Omental fat pad (tissue), 4 donors: ENCODE measurements around the gene C19orf73. TPM values are rescaled to one million over a fixed set of nuclear protein-coding genes. Genes with fewer than 3 reads are reported as not detected.
A peak's percentile ranks its signal among the peaks of the same experiment; 100 is the strongest.

Experiments
- ATAC-seq: fragments of 150-250 bp; one replicate; pipeline ENCODE4 v1.9.1; 2016; ENCODE audit warnings: mild to moderate bottlenecking, moderate library complexity; ENCODE audit not compliant: low FRiP score
- DNase-seq: peaks from one replicate; pipeline ENCODE4 v3.0.0-alpha.2; 2019; ENCODE audit warnings: low spot score
- total RNA-seq, 4 donors: library from RNA; depleted of rRNA; stranded (reverse); fragments of >200 nt; gene quantifications; one replicate each; pipeline ENCODE4 v1.1.0, GENCODE V29; 2016
- TF ChIP-seq, protein P1 (sequence below), 3 donors: fragments of 450-650 bp; IDR thresholded peaks; one replicate each; pipeline ENCODE4 v1.5.1; 2016 to 2017; ENCODE audit warnings: antibody characterized with exemption in 3 of 3, mild to moderate bottlenecking in 3 of 3, moderate library complexity in 2 of 3

Gene C19orf73
- total RNA-seq, 4 donors from 2014 or later, result 1.6 to 3.5 (median 2.9) TPM

DNA sequence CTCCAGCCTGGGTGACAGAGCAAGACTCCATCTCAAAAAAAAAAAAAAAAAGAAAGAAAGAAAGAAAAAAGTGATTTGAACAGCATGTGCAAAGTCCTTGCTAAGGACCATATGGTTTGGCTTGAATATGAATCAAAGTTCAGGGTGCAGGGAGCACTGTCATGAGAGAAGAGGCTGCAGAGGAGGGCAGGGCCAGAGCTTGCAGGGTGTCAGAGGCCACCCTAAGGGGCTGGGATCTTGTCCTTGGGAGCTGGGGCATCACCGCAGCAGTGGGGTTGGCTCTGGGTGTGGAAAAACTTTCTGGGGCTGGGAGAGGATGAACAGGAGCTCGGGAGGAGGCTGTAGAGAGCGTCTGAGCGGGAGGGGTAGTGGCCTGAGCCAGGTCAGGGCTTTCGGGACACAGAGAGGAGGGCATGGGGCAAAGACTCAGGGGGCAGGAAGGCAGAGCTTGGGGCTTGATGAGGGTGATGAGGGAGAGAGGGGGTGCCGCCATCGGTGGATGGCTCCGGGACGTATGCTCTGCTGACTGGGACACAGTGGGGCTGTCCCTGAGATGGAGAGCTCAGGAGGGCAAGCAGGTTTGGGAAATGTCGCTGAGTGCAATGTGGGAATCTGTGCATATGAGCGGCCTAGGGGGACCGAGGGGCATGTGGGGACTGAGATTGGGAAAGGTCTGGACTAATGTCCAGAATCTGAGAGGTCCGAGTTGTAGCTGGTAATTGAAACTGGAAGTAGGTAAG, 41.7 kb upstream of the C19orf73 start:
- ATAC-seq, result no peak
- DNase-seq, result no peak
- TF ChIP-seq, protein P1, sequence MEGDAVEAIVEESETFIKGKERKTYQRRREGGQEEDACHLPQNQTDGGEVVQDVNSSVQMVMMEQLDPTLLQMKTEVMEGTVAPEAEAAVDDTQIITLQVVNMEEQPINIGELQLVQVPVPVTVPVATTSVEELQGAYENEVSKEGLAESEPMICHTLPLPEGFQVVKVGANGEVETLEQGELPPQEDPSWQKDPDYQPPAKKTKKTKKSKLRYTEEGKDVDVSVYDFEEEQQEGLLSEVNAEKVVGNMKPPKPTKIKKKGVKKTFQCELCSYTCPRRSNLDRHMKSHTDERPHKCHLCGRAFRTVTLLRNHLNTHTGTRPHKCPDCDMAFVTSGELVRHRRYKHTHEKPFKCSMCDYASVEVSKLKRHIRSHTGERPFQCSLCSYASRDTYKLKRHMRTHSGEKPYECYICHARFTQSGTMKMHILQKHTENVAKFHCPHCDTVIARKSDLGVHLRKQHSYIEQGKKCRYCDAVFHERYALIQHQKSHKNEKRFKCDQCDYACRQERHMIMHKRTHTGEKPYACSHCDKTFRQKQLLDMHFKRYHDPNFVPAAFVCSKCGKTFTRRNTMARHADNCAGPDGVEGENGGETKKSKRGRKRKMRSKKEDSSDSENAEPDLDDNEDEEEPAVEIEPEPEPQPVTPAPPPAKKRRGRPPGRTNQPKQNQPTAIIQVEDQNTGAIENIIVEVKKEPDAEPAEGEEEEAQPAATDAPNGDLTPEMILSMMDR (IDR thresholded peaks at IDR 0.05), result no peak

DNA sequence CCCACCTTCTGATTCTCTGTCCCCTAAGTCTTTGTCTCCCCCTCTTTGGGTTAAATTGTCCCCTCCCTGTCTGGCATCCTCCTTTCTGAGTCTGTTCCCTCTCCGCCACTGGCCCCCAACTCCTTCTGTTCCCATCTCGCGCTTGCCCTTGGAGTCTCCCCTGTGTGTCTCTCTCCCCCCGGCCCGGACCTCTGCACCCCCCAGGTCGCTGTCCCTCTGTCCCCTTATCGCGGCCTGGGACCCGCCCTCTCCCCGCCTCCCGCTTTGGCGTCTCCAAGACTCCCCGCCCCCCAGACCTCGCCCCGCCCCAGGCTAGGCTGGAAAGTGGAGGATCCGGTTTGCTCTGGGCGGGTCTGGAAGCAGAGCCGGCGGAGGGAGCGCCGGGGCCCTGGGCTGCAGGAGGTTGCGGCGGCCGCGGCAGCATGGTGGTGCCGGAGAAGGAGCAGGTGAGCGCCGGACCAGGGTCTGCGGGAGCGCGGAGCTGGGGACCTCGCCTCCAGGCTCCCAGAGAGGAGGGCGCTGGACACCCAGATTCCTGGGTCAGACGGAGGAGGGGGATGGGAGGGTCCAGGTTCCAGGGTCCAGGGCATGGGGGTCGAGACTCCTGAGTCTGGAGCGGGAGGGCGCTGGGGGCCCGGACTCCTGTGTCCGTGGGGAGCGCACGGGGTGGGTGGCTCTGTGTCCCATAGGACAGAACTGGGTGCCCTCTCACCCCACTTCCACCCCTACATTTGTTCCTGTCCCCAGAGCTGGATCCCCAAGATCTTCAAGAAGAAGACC, 38.7 kb upstream of the C19orf73 start, which contains the start of gene TRPM4:
Gene TRPM4, plus strand, starts transcription at position 348 of the 780 bp plus-strand sequence. Its CDS starts 75 bp downstream, at position 423.
- DNase-seq (peak; percentile 72), ATAC-seq (peak; percentile 91)
- TF ChIP-seq, protein P1 (IDR thresholded peaks at IDR 0.05), result no peak

DNA sequence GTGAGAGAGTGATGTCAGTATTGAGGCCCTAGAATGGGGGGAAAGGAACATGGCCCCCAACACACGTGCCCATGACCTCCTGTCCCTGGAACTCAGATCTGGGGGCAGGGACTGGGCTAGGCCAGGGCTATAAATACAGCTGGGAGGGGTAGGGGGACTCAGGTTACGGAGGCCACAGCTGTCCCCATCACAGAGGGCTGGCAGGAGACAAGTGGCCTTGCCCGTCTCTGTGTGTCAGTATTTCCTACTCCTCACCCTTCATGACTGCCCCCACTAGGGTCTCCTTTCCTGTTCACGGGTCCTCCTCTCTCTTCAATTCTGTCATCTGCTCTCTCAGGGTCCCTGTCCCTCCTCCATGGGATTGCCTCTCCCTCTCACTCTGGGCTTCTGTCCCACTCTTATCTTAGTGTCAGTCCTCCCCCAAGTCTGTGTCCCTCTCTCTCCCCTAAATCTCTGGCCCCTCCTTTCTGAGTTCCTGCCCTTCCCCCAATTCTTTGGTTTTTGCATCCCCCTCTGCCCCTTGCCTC, 36.9 kb upstream of the C19orf73 start:
- TF ChIP-seq, protein P1 (IDR thresholded peaks at IDR 0.05), result no peak
- no peak for ATAC-seq
- no peak for DNase-seq

DNA sequence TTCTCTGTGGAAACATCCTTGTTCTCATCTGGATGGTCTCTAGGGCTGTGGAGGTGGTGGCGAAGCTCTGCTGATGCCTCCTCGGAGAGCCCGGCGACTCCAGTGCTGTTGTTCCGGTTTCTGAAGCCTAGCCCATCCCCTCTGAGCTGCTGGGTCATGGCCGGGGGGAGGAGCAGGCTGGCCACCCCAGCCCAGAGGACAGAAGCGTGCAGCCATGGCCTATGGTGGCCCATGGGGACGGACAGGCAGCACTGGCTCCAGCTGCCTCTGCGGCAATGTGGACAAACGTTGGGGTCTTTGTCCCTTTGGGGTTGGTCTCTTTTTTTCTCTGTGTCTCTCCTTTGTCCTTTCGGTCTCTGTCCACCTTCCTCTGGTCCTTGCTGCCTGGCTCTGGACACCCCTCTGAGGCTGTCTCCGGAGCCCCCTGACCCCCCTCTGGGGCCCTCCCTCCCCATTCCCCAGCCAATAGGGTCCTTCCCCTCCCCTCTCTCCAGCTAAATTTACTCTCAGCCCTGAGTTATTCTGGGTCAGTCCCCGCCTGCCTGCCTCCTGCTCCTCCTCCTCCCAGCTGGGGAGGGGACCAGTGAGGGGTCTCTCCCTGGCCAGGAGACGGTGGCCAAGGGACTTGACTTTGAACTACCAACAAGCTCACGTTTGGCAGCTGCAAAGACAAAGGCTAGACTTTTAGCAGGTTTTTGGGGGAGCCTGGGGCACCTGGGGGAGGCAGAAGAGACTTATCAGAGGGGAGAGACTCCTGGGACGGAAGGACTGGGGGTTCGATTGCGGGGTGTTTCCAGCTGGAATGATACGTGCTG, 36.3 kb upstream of the C19orf73 start, which contains the start of gene HRC:
Gene HRC, minus strand, starts transcription at position 392 of the 815 bp plus-strand sequence. Its CDS starts 159 bp downstream, at position 233.
- DNase-seq (no peak), ATAC-seq (no peak)
- TF ChIP-seq, protein P1 (IDR thresholded peaks at IDR 0.05), result no peak

DNA sequence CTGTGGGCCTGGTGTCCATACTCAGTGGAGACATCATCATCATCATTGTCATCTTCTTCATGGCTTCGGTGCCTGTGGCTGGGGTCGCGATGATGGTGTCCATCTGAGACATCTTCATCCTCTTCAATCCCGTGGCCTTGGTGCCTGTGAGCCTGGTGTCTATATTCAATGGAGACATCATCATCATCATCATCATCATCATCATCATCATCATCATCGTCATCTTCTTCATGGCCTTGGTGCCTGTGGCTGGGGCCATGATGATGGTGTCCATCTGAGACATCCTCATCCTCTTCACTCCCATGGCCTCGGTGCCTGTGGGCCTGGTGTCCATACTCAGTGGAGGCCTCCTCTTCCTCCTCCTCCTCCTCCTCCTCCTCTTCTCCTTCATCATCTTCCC, 35.3 kb upstream of the C19orf73 start:
- ATAC-seq (no peak), DNase-seq (no peak)
- TF ChIP-seq, protein P1 (IDR thresholded peaks at IDR 0.05), result no peak

DNA sequence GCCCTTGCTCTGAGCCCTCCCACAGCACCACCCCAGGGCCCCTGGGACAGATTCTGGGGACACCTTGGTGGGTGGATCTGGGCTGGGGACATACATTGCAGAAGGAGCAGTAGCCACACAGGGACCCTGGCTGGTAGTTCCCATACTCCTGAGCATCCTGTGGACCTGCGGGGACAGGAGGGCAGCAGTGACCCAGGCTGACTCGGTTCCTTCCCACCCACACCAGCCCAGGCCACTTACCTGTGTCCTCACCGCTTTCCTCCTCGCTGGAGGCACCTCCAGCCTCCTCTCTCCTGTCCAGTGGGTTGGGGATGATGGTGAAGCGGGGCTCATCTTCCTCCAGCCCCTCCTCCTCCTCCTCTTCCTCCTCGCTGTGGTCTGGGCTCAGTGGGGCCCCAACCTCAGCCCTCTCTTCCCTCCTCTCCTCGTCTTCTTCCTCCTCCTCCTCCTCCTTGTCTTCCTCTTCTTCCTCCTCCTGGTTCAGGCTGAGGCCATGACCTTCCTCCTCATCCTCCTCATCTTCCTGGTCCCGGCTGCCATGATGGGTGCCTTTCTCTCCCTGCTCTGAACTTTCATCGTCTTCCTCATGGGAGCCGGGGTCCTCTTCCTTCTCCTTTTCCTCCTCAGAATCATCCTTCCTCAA, 34.3 kb upstream of the C19orf73 start:
- TF ChIP-seq, protein P1 (IDR thresholded peaks at IDR 0.05), result no peak
- DNase-seq (no peak), ATAC-seq (no peak)
